Endodermal cell (in vitro differentiated cells): ENCODE data around the gene SPATA2L. TPM values are rescaled to one million over a fixed set of nuclear protein-coding genes. Genes with fewer than 3 reads are reported as not detected.
A peak's percentile ranks its signal among the peaks of the same experiment; 100 is the strongest.

ENCODE experiments used
- DNase-seq: peaks from one replicate; pipeline ENCODE4 v3.0.0-alpha.2; 2017
- H3K27ac ChIP-seq: 2 replicates; pipeline ENCODE4 v1.5.1; 2013; ENCODE audit warnings: mild to moderate bottlenecking, low read depth, low read length, moderate library complexity
- H3K27me3 ChIP-seq: 2 replicates; pipeline ENCODE4 v1.6.1; 2013; ENCODE audit warnings: mild to moderate bottlenecking, low read length, moderate library complexity; ENCODE audit not compliant: insufficient read depth, control insufficient read depth, poor library complexity, severe bottlenecking
- H3K36me3 ChIP-seq: 2 replicates; pipeline ENCODE4 v1.7.0; 2013; ENCODE audit warnings: mild to moderate bottlenecking, low read length, moderate library complexity; ENCODE audit not compliant: control insufficient read depth, insufficient read depth
- H3K4me1 ChIP-seq: one replicate; pipeline ENCODE4 v1.7.0; 2013; ENCODE audit warnings: low read length; ENCODE audit not compliant: control insufficient read depth, insufficient read depth
- H3K4me3 ChIP-seq: 2 replicates; pipeline ENCODE4 v1.5.1; 2013; ENCODE audit warnings: mild to moderate bottlenecking, low read length, moderate library complexity
- H3K9ac ChIP-seq: 2 replicates; pipeline ENCODE4 v1.6.1; 2013; ENCODE audit warnings: mild to moderate bottlenecking, low read length, moderate library complexity; ENCODE audit not compliant: poor library complexity, severe bottlenecking; ENCODE audit errors: extremely low read depth
- H3K9me3 ChIP-seq: 2 replicates; pipeline ENCODE4 v1.6.1; 2013; ENCODE audit warnings: mild to moderate bottlenecking, low read length, moderate library complexity; ENCODE audit not compliant: control insufficient read depth
- H3K27ac Mint-ChIP-seq: 2 replicates; pipeline ENCODE4 v1.8.0; 2020; ENCODE audit warnings: mixed read lengths
- H3K27me3 Mint-ChIP-seq: 2 replicates; pipeline ENCODE4 v1.8.0; 2021; ENCODE audit warnings: mild to moderate bottlenecking, mixed read lengths; ENCODE audit not compliant: insufficient read depth
- H3K36me3 Mint-ChIP-seq: 2 replicates; pipeline ENCODE4 v1.8.0; 2020; ENCODE audit warnings: low read depth, mixed read lengths
- H3K4me1 Mint-ChIP-seq: 2 replicates; pipeline ENCODE4 v1.8.0; 2020; ENCODE audit warnings: mixed read lengths
- H3K4me3 Mint-ChIP-seq: 2 replicates; pipeline ENCODE4 v1.8.0; 2020; ENCODE audit warnings: mild to moderate bottlenecking, moderate library complexity, mixed read lengths
- H3K9me3 Mint-ChIP-seq: 2 replicates; pipeline ENCODE4 v1.8.0; 2020; ENCODE audit warnings: mild to moderate bottlenecking, mixed read lengths
- CTCF ChIP-seq: fragments of 200-600 bp; sonication (generic); conservative IDR thresholded peaks from 2 replicates; pipeline ENCODE4 v1.5.0; 2021; ENCODE audit warnings: antibody characterized with exemption, mild to moderate bottlenecking
- WGBS, 2 experiments: methylation state at CpG; one replicate each; pipeline versions ENCODE4 v1.1.5 to v1.1.7; 2013; ENCODE audit warnings: missing lambda C conversion rate in 2 of 2, mixed read lengths in 1 of 2; ENCODE audit not compliant: insufficient coverage in 1 of 2, insufficient read length in 1 of 2; 5-methylcytosine and 5-hydroxymethylcytosine counted together
- total RNA-seq, 2 donors: library from RNA; stranded (reverse); fragmentation: NEBNext Ultra II Directional in 1 of 2; extraction: Animal tissue kit (Norgen Biotek cat#: 25700) in 1 of 2; gene quantifications; 2 replicates in 1 of 2; 3 replicates in 1 of 2; pipeline ENCODE4 v1.2.1, GENCODE V29; 2021

Gene SPATA2L
- total RNA-seq, 2 donors from 2014 or later = 22.9 to 28.8 TPM

- 89 to 92% methylated on average over 14 to 21 of the region's 22 CpGs for WGBS, 2 experiments
- DNase-seq = peak; percentile 49
- Mint-ChIP-seq H3K36me3 (peaks cover 70% of the 10 kb centered on the region), H3K27me3 (no peaks in the 10 kb centered on the region), H3K9me3 (no peaks in the 10 kb centered on the region), H3K4me1 (no peaks in the 10 kb centered on the region), H3K27ac (no peak overlapping the region), H3K4me3 (no peak overlapping the region)
- Histone ChIP-seq H3K27ac (peak overlapping the region; percentile 10), H3K36me3 (peaks cover 74% of the 10 kb centered on the region), H3K4me1 (no peaks in the 10 kb centered on the region), H3K9ac (no peak overlapping the region), H3K9me3 (no peaks in the 10 kb centered on the region), H3K4me3 (no peak overlapping the region), H3K27me3 (no peaks in the 10 kb centered on the region)
- no peak for TF ChIP-seq CTCF
These were observed 29.2 kb upstream of the SPATA2L start for GRCh38 chr16:89730610-89731234.

GRCh38 chr16:89729863-89730593 lies 28.5 kb upstream of the SPATA2L start:
- peaks cover 63% of the 10 kb centered on the region for H3K36me3 Mint-ChIP-seq
- H3K4me3 Mint-ChIP-seq = no peak overlapping the region
- H3K27ac ChIP-seq = peak overlapping the region; percentile 44
- H3K9ac ChIP-seq = no peak overlapping the region
- H3K27me3 Mint-ChIP-seq = no peaks in the 10 kb centered on the region
- peak; percentile 49 for DNase-seq
- no peaks in the 10 kb centered on the region for H3K4me1 ChIP-seq
- H3K27me3 ChIP-seq = no peaks in the 10 kb centered on the region
- H3K9me3 Mint-ChIP-seq = no peaks in the 10 kb centered on the region
- peaks cover 70% of the 10 kb centered on the region for H3K36me3 ChIP-seq
- no peaks in the 10 kb centered on the region for H3K4me1 Mint-ChIP-seq
- no peak overlapping the region for H3K4me3 ChIP-seq
- TF ChIP-seq CTCF = no peak
- no peaks in the 10 kb centered on the region for H3K9me3 ChIP-seq
- 63 to 65% methylated on average over 12 to 14 of the region's 14 CpGs for WGBS, 2 experiments
- no peak overlapping the region for H3K27ac Mint-ChIP-seq

GRCh38 chr16:89729293-89729692 lies 27.8 kb upstream of the SPATA2L start:
- no peak overlapping the region for H3K9ac ChIP-seq
- H3K4me1 ChIP-seq = no peaks in the 10 kb centered on the region
- DNase-seq = peak; percentile 45
- H3K27ac ChIP-seq = no peak overlapping the region
- Mint-ChIP-seq H3K4me1 (no peaks in the 10 kb centered on the region), H3K27me3 (no peaks in the 10 kb centered on the region), H3K27ac (no peak overlapping the region), H3K9me3 (no peaks in the 10 kb centered on the region), H3K4me3 (no peak overlapping the region), H3K36me3 (peaks cover 56% of the 10 kb centered on the region)
- no peaks in the 10 kb centered on the region for H3K9me3 ChIP-seq
- TF ChIP-seq CTCF = no peak
- H3K36me3 ChIP-seq = peaks cover 70% of the 10 kb centered on the region
- WGBS, 2 experiments = 94 to 98% methylated on average over 8 to 18 of the region's 18 CpGs
- no peaks in the 10 kb centered on the region for H3K27me3 ChIP-seq
- no peak overlapping the region for H3K4me3 ChIP-seq
